Endothelial cell of umbilical vein (primary cell): ENCODE data around the gene HSD17B7. TPM values are rescaled to one million over a fixed set of nuclear protein-coding genes. Genes with fewer than 3 reads are reported as not detected.

ENCODE experiments used
- BruUV-seq: library from RNA; stranded (reverse); fragments of 400-500 nt; replicated peaks from 2 replicates; lab custom pipeline; 2021; lab: Mats Ljungman, UMichigan
- CTCF ChIA-PET: fragments of 300-600, 350-600 bp; sonication (Branson Sonifier 250); formaldehyde crosslinking; loops from one replicate; lab custom pipeline; 2021; ENCODE audit warnings: antibody characterized with exemption, inconsistent platforms; lab: Charles Lee
- POLR2A ChIA-PET: fragments of 300-600, 350-600 bp; sonication (Branson Sonifier 250); formaldehyde crosslinking; loops from one replicate; lab custom pipeline; 2021; ENCODE audit warnings: antibody characterized with exemption, inconsistent platforms; lab: Charles Lee
- DNase-seq: peaks from one replicate; pipeline ENCODE4 v3.0.0-alpha.2; 2011; ENCODE audit warnings: low read depth, low spot score
- FAIRE-seq: peaks from 2 replicates; lab custom pipeline; 2011; peaks lifted over from hg19 to GRCh38; lab: Jason Lieb, UNC
- H2AFZ ChIP-seq: 2 replicates; pipeline ENCODE4 v1.6.0; 2012; ENCODE audit warnings: low read depth, low read length, control low read depth, inconsistent platforms
- H3K27ac ChIP-seq: 2 replicates; pipeline ENCODE4 v1.5.1; 2011; ENCODE audit warnings: low read depth, mild to moderate bottlenecking, control low read depth, low read length, moderate library complexity; ENCODE audit not compliant: insufficient read depth
- H3K27me3 ChIP-seq, 2 experiments: 2 replicates each; pipeline versions ENCODE4 v1.6.0 to v1.6.1; 2011; ENCODE audit warnings: low read length in 2 of 2, mixed read lengths in 1 of 2; ENCODE audit not compliant: control insufficient read depth in 2 of 2, insufficient read depth in 2 of 2
- H3K36me3 ChIP-seq, 2 experiments: 2 replicates in 1 of 2; 3 replicates in 1 of 2; pipeline ENCODE4 v1.5.1; 2011; ENCODE audit warnings: low read length in 2 of 2, mild to moderate bottlenecking in 1 of 2, moderate library complexity in 1 of 2; ENCODE audit not compliant: control insufficient read depth in 2 of 2, insufficient read depth in 2 of 2; ENCODE audit errors: extremely low read depth in 1 of 2
- H3K4me1 ChIP-seq: 3 replicates; pipeline ENCODE4 v1.5.1; 2011; ENCODE audit warnings: mild to moderate bottlenecking, low read length; ENCODE audit not compliant: control insufficient read depth, insufficient read depth; ENCODE audit errors: extremely low read depth
- H3K4me2 ChIP-seq: 2 replicates; pipeline ENCODE4 v1.6.1; 2011; ENCODE audit warnings: low read length, control low read depth, mixed read lengths; ENCODE audit not compliant: insufficient read depth
- H3K4me3 ChIP-seq, 3 experiments: fragments of 200-600 bp in 1 of 3; sonication (generic), shearing (Covaris generic) in 1 of 3; replicated peaks in 1 of 3; 2 replicates each; pipeline ENCODE4 v1.5.1; 2011 to 2016; ENCODE audit warnings: control low read depth in 3 of 3, low read length in 3 of 3, mild to moderate bottlenecking in 2 of 3, inconsistent platforms in 1 of 3, low read depth in 1 of 3, moderate library complexity in 1 of 3; ENCODE audit not compliant: insufficient read depth in 1 of 3
- H3K79me2 ChIP-seq: 2 replicates; pipeline ENCODE4 v1.6.0; 2012; ENCODE audit warnings: low read length, inconsistent platforms; ENCODE audit not compliant: control insufficient read depth, insufficient read depth
- H3K9ac ChIP-seq: replicated peaks from 2 replicates; pipeline ENCODE3; 2011; ENCODE audit warnings: low read length, control low read depth; ENCODE audit not compliant: insufficient read depth; ENCODE audit errors: extremely low read depth
- H3K9me1 ChIP-seq: replicated peaks from 3 replicates; pipeline ENCODE4 v1.6.0; 2011; ENCODE audit warnings: mild to moderate bottlenecking, low read length; ENCODE audit not compliant: control insufficient read depth, insufficient read depth; ENCODE audit errors: extremely low read depth
- H3K9me3 ChIP-seq: replicated peaks from 2 replicates; pipeline ENCODE4 v1.5.1; 2012; ENCODE audit warnings: low read length, inconsistent platforms; ENCODE audit not compliant: control insufficient read depth, insufficient read depth
- H4K20me1 ChIP-seq: replicated peaks from 2 replicates; pipeline ENCODE3; 2011; ENCODE audit warnings: mild to moderate bottlenecking, low read length; ENCODE audit not compliant: control insufficient read depth, insufficient read depth; ENCODE audit errors: extremely low read depth
- CTCF ChIP-seq, 2 donors: IDR thresholded peaks; 1 replicate in 1 of 2; 2 replicates in 1 of 2; pipeline ENCODE4 v1.5.1; 2011; ENCODE audit warnings: low read length in 2 of 2, mild to moderate bottlenecking in 2 of 2, moderate library complexity in 2 of 2, control low read depth in 1 of 2, inconsistent platforms in 1 of 2, low read depth in 1 of 2; ENCODE audit not compliant: insufficient read depth in 1 of 2; ENCODE audit errors: extremely low read depth in 1 of 2
- EZH2 ChIP-seq: IDR thresholded peaks from 2 replicates; pipeline ENCODE4 v1.6.1; 2012; ENCODE audit warnings: borderline replicate concordance, low read depth, mild to moderate bottlenecking, moderate library complexity, low read length, inconsistent platforms; ENCODE audit not compliant: severe bottlenecking
- FOS ChIP-seq: IDR thresholded peaks from 2 replicates; pipeline ENCODE4 v1.6.1; 2011; ENCODE audit warnings: mild to moderate bottlenecking, low read length, moderate library complexity, borderline replicate concordance; ENCODE audit not compliant: insufficient read depth
- GATA2 ChIP-seq: IDR thresholded peaks from 2 replicates; pipeline ENCODE4 v1.7.0; 2011; ENCODE audit warnings: low read depth, mild to moderate bottlenecking, moderate library complexity, mixed read lengths, low read length; ENCODE audit not compliant: insufficient read length, insufficient read depth
- JUN ChIP-seq: IDR thresholded peaks from 2 replicates; pipeline ENCODE4 v1.6.1; 2011; ENCODE audit warnings: borderline replicate concordance, low read depth; ENCODE audit not compliant: insufficient read length, insufficient read depth
- MAX ChIP-seq: IDR thresholded peaks from 2 replicates; pipeline ENCODE4 v1.6.1; 2011; ENCODE audit not compliant: insufficient read depth, insufficient read length
- MYC ChIP-seq: IDR thresholded peaks from one replicate; pipeline ENCODE4 v1.6.1; 2011; ENCODE audit warnings: mild to moderate bottlenecking, low read depth, low read length
- POLR2A ChIP-seq: IDR thresholded peaks from 2 replicates; pipeline ENCODE4 v1.6.1; 2012; ENCODE audit warnings: low read depth, mild to moderate bottlenecking, control low read depth, low read length
- POLR2AphosphoS5 ChIP-seq: IDR thresholded peaks from 2 replicates; pipeline ENCODE4 v1.6.1; 2012; ENCODE audit warnings: low read depth, mild to moderate bottlenecking, control low read depth, low read length, moderate library complexity; ENCODE audit not compliant: insufficient read depth
- dilution Hi-C: fragments of 300-500 bp; cut with MboI; formaldehyde crosslinking; loops from one replicate; pipeline ENCODE4 v1.15.0; 2019; ENCODE audit warnings: low sequenced_read_pairs; ENCODE audit not compliant: extremely low pct_ligation_motif_present
- intact Hi-C: fragments of 100-400 bp; cut with micrococcal nuclease; formaldehyde crosslinking; loops from one replicate; pipeline ENCODE4 v1.10.0; 2022
- polyA plus RNA-seq, 4 experiments: library from polyadenylated mRNA; depleted of rRNA in 3 of 4; stranded (reverse) in 3 of 4; unstranded in 1 of 4; fragments of >200 nt; gene quantifications; 2 replicates each; pipeline versions ENCODE4 v1.2.1 to v1.2.3, GENCODE V29; 2011 to 2012; ENCODE audit warnings: missing spikeins in 1 of 4
- total RNA-seq: library from RNA; stranded (reverse); gene quantifications from 2 replicates; pipeline ENCODE4 v1.2.3, GENCODE V29; 2021

HSD17B7 gene
- total and polyA plus RNA-seq, 2 donors (not counting 3 experiments of a cell fraction or from before 2014, with no cell fraction given), result 17.7 to 26.6 TPM

- no peaks in the 10 kb centered on the region for H3K4me1 ChIP-seq
- H3K27ac ChIP-seq, result no peak overlapping the region
- no TSS peak for BruUV-seq
- no peak overlapping the region for H3K4me3 ChIP-seq
- no peak overlapping the region for H3K4me2 ChIP-seq
- no peak overlapping the region for H3K9ac ChIP-seq
- intact Hi-C loops (no loop called here), dilution Hi-C loops (no loop called here)
- TF ChIP-seq GATA2, result no peak
- TF ChIP-seq MYC, result no peak
- TF ChIP-seq FOS, result no peak
- TF ChIP-seq MAX, result no peak
- no peak for TF ChIP-seq JUN
- no peak for TF ChIP-seq POLR2A
- no peak for TF ChIP-seq CTCF (IDR thresholded peaks at IDR 0.05; ENCODE audit: extremely low read depth in 1 of 2, insufficient read depth in 1 of 2, low read depth in 1 of 2, low read length in 2 of 2)
- TF ChIP-seq POLR2AphosphoS5, result no peak
- TF ChIP-seq EZH2, result no peak
- no peaks in the 10 kb centered on the region for H3K79me2 ChIP-seq
- CTCF ChIA-PET, result no interaction called here
- no peaks in the 10 kb centered on the region for H3K9me3 ChIP-seq
- no peaks in the 10 kb centered on the region for H3K9me1 ChIP-seq
- H4K20me1 ChIP-seq, result no peaks in the 10 kb centered on the region
- no peak for DNase-seq
- no peaks in the 10 kb centered on the region for H3K27me3 ChIP-seq
- no peak for FAIRE-seq
- POLR2A ChIA-PET, result no interaction called here
- no peaks in the 10 kb centered on the region for H3K36me3 ChIP-seq
- no peak overlapping the region for H2AFZ ChIP-seq
Observed at GRCh38 chr1:162832470-162832869, 42.0 kb downstream of the HSD17B7 start.
